ENCODE measurements around the gene PLEKHA7.

Gene PLEKHA7

GRCh38 chr11:16785520-16786128, 228.6 kb downstream of the PLEKHA7 start:
- DNase-seq, result peak; percentile 66

- DNase-seq, result no peak
These were observed 229.5 kb downstream of the PLEKHA7 start for GRCh38 chr11:16784666-16785065.

GRCh38 chr11:16784097-16784496, 230.1 kb downstream of the PLEKHA7 start:
- no peak for DNase-seq

GRCh38 chr11:16783321-16783801, 230.9 kb downstream of the PLEKHA7 start:
- DNase-seq, result no peak

GRCh38 chr11:16781936-16782919, 232.0 kb downstream of the PLEKHA7 start:
- no peak for DNase-seq

- no peak for DNase-seq
These were observed 233.3 kb downstream of the PLEKHA7 start for GRCh38 chr11:16780698-16781550.

GRCh38 chr11:16780146-16780545, 234.1 kb downstream of the PLEKHA7 start:
- no peak for DNase-seq

GRCh38 chr11:16779436-16779835, 234.8 kb downstream of the PLEKHA7 start:
- DNase-seq, result no peak

- DNase-seq, result no peak
These were observed 235.3 kb downstream of the PLEKHA7 start for GRCh38 chr11:16778876-16779275.

- no peak for DNase-seq
These were observed 235.9 kb downstream of the PLEKHA7 start for GRCh38 chr11:16778286-16778685.

GRCh38 chr11:16777613-16777975, 236.6 kb downstream of the PLEKHA7 start:
- DNase-seq, result no peak

GRCh38 chr11:16776711-16777612, 237.3 kb downstream of the PLEKHA7 start:
- no peak for DNase-seq

GRCh38 chr11:16775614-16776283, 238.5 kb downstream of the PLEKHA7 start:
- no peak for DNase-seq

GRCh38 chr11:16774936-16775613, 239.1 kb downstream of the PLEKHA7 start:
- no peak for DNase-seq

- no peak for DNase-seq
These were observed 240.0 kb downstream of the PLEKHA7 start for GRCh38 chr11:16773981-16774935.

- DNase-seq, result no peak
These were observed 242.1 kb downstream of the PLEKHA7 start for GRCh38 chr11:16772141-16772512.

- no peak for DNase-seq
These were observed 242.7 kb downstream of the PLEKHA7 start for GRCh38 chr11:16771350-16772140.

GRCh38 chr11:16770016-16770415, 244.2 kb downstream of the PLEKHA7 start:
- DNase-seq, result no peak

GRCh38 chr11:16769386-16769785, 244.8 kb downstream of the PLEKHA7 start:
- no peak for DNase-seq

Data from activated CD4-positive, alpha-beta T cell treated with anti-CD3 and anti-CD28 coated beads, Interleukin-2, amount 50 U/mL, for 16 hours (primary cell).